WI38 (cell line): Measurements from ENCODE around the gene TMEM132D.

Experiments
- H3K4me3 ChIP-seq: 2 replicates; pipeline ENCODE4 v1.5.1; 2011; ENCODE audit warnings: low read depth, mild to moderate bottlenecking, control low read depth, low read length
- CTCF ChIP-seq: IDR thresholded peaks from 2 replicates; pipeline ENCODE4 v1.5.1; 2012; ENCODE audit warnings: low read depth, mild to moderate bottlenecking, control low read depth, low read length

Gene TMEM132D

GRCh38 chr12:129207084-129207483 lies 696.7 kb downstream of the TMEM132D start:
- TF ChIP-seq CTCF = no peak
- no peak overlapping the region for H3K4me3 ChIP-seq

GRCh38 chr12:129203456-129203855 lies 700.4 kb downstream of the TMEM132D start:
- H3K4me3 ChIP-seq = no peak overlapping the region
- TF ChIP-seq CTCF = no peak

GRCh38 chr12:129202109-129202814 lies 701.6 kb downstream of the TMEM132D start:
- H3K4me3 ChIP-seq = no peak overlapping the region

GRCh38 chr12:129201029-129201428 lies 702.8 kb downstream of the TMEM132D start:
- no peak overlapping the region for H3K4me3 ChIP-seq
- TF ChIP-seq CTCF = no peak

More at GRCh38 chr12:129202109-129202814, 701.6 kb downstream of the TMEM132D start:
- TF ChIP-seq CTCF = no peak

- H3K4me3 ChIP-seq = no peak overlapping the region
- no peak for TF ChIP-seq CTCF
Measured at GRCh38 chr12:129200576-129200975, 703.2 kb downstream of the TMEM132D start.

GRCh38 chr12:129196927-129197326 lies 706.9 kb downstream of the TMEM132D start:
- no peak for TF ChIP-seq CTCF

GRCh38 chr12:129195081-129195480 lies 708.7 kb downstream of the TMEM132D start:
- no peak overlapping the region for H3K4me3 ChIP-seq
- TF ChIP-seq CTCF = no peak

More at GRCh38 chr12:129196927-129197326, 706.9 kb downstream of the TMEM132D start:
- H3K4me3 ChIP-seq = no peak overlapping the region
